ENCODE data around the gene MIPOL1.

GRCh38 chr14:37268788-37269187, 71.1 kb downstream of the MIPOL1 start:
- TF ChIP-seq CTCF (conservative IDR thresholded peaks at IDR 0.05; ENCODE audit: low read length): no peak
- no peak for TF ChIP-seq EZH2phosphoT487 (IDR thresholded peaks at IDR 0.05; ENCODE audit: borderline replicate concordance)
